GM18909 (cell line): ENCODE results near the gene LRSAM1.

ENCODE experiments used
- ATAC-seq: cut with Tn5 transposase; IDR thresholded peaks from one replicate; pipeline ENCODE4 v1.9.1; 2021; ENCODE audit warnings: mild to moderate bottlenecking; ENCODE audit not compliant: unreplicated experiment, poor library complexity

The LRSAM1 gene

DNA sequence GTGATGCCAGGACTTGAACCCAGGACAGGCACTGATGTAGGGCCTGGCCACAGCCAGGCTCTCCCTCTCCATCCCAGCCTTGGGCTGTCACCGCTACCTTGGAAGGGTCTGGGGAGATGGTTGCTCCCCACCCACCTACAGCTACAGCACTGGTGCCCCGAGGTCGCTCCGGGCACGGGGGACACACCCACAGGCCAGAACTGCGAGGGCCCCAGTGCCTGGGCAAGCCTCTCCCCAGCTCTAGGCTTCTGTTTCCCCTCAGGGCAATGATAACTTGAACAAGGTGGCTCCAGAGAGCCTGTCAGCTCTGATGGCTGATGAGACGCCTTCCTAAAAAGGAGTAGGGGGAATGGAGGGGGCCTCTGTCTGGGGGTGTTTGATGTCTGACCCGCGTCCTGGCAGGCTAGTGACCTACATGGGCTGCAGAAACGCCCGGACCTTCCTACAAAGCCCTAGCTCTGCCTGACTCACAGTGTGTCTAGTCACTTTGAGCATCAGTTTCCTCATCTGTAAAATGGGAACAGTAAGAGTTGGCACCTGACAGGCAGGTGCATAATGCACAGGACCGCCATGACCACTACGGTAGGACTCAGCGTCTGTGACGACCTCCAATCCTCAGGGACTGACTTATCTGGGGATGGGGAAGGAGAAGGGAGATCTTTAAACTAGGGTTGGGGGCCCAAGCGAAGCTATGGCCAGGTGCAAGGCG lies 76.4 kb downstream of the LRSAM1 start:
- ATAC-seq: no peak

DNA sequence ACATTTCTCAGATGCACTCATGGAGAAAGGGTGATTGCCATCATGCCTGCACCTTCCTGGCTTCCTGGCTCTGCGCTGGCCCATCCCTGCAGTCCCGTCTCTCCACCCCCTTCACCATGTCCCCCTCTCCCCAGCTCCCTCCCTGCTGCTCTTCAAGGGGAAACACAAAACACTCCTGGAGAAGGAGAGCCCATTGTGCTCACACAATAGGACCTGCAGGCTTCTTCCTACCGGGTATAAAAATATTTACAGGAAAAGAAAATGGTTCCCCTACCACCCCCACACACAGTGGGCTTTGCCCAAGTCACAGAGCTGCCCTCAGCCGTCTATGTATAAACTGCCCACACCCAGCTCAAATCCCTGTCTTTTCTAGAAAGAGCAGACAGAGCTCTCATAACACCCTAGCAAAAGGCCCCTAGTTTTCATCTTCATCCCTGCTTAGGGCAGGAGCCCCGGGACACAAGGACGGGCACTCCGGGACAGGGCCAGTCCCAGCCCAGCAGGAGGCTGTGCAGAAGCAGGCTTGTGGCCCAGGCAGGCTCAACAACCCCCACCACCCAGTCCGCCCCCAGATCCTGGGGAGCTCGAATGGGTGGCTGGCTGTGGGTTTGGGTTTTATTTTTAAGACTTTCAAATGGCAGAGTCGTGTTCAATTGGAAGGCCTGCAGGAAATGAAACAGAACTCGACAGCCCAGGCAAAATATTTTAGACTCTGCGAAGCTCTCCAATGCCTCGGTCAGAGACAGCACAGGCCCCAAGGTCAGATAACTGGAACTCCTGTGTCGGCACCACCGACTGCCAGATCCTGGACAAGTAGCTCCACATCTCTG lies 77.3 kb downstream of the LRSAM1 start:
- ATAC-seq: no peak

DNA sequence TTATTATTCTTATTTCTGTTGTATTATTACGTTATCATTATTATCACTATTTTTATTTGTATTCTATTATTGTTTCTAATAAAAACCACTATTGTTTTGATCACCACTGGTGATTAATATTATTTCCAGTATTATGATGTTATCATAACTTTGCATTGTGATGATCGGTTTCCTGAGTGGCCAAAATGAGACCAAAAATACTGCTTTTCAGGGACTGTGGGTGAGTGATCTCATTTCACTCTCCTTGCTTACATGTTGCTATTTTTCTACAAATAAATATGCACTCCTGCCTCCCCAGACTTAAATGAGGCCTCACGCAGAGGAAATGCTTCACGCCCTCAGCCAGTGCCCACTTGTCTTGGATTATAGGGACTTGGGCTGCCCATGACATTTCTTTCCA lies 78.4 kb downstream of the LRSAM1 start:
- no peak for ATAC-seq

DNA sequence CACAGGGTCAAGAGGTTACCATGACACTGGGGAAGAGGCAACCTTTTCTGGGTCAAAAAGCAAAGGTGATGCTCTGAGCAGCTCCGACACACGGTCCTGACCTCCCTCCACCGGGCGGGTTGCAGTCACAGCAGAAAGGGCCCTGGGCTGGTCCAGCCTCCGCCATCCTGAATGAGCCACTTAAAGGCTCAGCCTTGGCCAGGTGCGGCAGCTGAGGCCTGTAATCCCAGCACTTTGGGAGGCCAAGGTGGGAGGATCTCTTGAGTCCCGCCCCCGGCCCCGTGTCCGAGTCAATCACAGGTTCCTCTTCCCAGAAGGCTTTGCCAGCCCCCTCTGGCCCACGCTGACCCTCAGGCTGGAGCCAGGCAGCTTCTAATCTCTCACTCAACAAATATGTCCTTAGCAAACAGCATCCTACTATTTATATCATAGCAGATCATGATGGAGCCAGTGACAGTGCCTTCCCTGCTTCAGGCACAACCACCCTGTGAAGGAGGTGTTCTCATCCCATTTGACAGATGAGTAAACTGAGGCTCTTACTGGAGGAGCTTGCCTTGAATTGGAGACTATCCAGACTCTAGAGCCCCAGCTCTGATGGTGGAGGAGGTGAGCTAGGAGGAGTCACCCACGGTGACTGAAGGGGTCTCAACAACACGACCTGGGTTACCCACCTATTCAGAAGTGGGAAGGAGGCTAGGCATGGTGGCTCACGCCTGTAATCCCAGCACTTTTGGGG lies 79.1 kb downstream of the LRSAM1 start:
- no peak for ATAC-seq

DNA sequence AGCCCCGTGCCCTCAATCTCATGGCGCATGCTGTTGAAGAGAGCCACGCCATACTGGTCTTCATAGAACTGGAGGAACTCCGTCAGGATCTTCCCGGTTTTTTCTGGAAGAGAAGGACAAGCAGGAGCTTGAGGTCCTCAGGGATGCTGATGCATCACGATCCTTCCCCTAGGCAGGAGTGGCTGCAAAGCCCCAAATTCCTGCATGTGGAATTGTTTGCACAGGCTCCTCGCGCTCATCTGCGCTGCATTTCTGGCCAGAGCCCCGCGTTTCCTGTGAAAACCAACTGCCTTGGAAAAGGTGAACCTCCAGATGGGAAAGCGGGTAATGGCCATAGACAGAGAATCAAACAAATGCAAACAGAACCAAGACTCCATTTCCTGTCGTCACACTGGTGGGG lies 80.4 kb downstream of the LRSAM1 start:
- no peak for ATAC-seq

DNA sequence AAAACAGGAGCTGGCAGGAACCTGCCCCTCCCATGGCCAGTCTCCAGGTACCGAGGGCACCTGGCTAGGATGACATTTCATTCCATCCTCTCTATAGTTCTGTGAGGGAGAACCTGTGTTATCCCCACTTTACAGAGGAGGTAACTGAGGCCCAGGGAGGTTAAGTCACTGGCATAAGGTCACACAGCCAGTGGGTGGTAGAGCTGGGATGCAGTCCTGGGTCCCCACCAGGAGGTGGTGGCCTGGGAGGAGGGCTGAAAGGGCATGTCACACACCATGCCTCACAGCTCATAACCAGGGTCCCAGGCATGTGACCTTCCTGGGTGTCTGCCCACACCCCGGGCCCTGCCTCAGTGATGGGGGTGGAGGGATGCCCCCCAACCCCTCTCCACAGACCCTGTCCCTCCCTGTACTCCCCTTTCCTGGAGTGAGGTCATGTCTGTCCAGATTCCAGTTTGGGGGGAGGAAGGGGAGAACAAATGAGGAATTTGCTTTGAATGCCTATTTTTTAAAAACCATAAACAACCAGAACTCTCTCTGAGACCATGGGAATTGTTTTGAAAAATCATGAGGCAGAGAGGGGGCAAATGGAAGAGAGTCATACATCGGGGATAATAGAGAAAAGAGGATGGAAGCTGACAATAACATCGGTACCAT lies 83.1 kb downstream of the LRSAM1 start:
- no peak for ATAC-seq

DNA sequence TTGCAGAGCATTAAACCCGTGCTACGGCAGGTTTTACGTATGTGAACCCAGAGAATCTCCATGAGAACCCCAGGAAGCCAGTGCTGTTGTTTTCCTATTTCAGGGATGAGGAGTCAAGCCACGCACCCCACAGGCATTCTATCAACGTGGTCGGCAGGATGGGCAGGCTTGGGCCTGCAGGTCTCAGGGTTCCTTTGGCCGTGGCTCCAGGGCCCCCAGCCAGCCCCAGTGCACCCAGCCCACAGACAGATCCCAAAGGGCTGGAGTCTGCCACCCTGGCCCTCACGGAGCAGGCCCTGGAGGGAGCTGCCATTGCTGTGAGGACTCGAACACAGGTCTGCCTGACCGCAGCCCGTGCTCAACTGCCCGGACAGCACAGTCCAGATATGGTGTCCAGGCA lies 83.6 kb downstream of the LRSAM1 start:
- ATAC-seq: no peak

DNA sequence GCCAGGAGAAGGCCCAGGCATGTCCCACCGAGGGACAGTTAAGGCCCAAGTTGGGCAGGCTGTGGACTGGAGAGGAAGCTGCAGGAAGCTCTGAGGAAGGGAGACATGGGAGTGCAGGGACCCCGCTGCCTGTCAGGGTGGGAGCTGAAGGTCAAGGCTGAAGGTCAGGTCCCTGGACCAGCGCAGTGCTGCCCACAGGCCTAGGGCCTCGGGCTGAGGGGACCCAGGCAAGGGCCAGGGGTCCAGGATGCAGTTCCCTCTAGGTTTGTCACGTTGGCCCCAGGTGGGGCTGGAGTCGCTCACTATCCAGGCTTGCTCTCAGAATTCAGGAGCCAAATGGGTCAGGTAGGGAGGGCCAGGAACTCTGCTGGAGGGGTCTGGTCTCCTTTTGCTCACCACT lies 84.1 kb downstream of the LRSAM1 start:
- ATAC-seq: no peak

DNA sequence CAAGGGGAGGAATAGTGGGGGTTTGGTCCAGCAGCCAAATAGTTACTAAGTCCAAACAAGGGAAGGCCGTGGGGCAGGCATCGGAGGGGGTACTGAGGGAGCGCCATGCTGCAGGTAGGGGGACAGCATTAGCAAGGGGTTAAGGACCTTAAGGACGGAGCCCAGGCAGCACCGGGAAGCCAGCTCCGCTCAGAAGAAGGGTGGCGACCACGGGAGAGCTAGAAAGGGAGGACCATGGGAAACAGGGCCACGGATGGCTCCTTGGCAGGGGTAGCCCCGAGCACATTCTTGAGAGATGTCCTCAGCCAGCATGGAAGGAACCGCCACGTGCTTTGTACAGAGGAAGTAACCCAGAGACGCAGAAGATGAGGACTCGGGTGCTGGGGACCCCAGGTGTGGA lies 84.5 kb downstream of the LRSAM1 start:
- ATAC-seq: no peak

DNA sequence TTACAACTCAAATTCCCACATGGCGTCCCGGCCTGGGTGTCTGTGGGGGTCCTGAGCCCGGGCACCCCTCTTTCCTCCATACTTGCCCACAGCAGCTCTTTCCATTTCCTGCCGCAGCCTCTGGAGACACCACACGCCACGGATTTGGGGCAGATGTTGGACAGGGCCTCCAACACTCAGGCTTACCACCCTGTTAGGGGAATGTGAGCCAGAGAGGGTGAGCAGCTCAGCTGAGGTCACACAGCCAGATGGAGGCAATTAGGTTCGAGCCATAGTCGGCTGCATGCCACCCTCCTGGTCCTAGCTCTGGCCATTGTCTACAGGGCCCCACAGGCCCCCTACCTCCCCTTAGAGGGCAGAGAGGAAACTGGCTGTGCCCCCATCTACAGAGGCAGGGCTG lies 85.2 kb downstream of the LRSAM1 start:
- ATAC-seq: no peak

DNA sequence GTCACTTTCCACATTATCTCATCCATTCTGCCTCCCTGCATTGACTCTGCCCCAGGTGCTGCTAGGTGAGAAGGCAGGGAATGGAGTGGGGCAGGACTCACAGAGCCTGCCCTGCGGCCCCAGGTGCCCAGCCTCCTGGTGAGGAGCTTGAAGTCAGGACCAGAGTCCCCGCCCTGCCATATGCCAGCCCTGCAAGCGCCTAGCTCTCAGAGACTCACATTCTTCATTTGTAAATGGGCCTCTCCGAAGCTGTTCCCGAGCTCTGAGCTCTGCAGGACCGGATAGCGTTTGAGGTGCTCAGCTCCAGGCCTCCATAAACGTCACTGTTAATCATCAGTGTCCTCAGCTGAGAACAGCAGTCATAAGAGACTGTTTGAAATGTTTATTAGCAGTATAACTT lies 85.7 kb downstream of the LRSAM1 start:
- no peak for ATAC-seq

DNA sequence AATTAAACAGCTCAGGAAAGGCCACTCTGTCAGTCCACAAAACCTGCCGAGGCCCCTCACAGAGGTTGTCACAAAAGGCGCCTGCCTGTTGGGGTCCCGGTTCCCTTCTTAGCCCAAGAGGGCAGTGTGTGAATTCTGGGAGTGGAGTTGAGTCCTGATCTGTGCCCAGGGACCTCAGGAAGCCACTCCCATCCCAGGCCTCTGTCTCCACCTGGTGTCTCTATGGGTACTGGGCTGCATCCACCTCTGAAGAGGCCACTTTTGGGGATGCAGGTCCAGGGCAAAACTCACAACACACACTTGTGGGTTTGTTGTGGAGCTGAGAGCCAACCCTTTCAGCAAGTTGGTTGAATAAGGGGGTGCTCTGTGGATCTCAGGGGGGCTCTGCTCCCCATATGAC lies 86.5 kb downstream of the LRSAM1 start:
- ATAC-seq: no peak

DNA sequence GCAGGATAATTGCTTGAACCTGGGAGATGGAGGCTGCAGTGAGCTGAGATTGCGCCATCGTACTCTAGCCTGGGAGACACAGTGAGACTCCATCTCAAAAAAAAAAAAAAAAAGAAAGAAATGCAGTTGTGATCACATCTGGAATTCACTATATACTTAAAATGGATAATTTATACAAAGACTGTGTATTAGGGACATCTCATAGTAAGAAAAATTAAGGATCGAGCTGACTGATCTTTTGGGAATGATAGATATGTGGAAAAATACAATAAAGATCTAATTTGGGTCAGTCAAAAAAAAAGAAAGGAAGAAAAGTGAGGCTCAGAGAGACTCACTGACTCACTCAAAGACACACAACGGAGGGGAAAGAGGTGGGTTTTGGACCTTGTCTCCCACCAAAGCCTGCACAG lies 87.5 kb downstream of the LRSAM1 start:
- no peak for ATAC-seq

DNA sequence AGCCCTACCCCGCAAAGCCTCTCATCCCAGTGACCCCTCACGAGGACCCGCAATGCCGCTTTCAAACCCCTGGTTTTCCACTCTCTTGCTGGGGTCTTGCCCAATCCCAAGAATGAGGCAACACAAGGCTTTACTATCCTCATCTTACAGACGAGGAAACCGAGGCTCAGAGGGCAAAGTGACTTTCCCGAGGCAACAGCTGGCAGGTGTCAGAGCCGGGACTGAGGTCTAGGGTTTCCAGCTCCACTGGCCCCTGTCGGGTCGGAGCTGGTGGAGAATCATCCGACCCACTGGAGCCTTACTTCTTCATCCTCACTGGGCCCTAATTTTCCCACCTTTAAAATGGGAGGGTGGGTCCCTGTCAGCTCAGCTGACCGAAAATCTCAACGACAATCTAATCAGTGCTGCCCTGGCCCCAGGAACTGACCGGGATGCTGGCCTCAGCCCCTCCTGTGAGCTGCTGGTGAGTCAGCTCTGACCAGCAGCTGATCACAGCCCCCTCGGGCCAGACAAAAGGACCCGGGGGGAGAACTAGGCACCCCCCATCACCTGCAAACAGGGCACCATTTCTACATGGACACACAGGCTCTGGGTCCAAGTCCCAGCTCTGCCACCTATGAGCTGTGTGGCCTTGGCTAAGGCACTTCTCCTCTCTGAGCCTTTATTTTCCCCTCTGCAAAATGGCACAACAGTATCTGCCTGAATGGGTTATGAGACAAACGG lies 88.1 kb downstream of the LRSAM1 start:
- ATAC-seq: no peak

DNA sequence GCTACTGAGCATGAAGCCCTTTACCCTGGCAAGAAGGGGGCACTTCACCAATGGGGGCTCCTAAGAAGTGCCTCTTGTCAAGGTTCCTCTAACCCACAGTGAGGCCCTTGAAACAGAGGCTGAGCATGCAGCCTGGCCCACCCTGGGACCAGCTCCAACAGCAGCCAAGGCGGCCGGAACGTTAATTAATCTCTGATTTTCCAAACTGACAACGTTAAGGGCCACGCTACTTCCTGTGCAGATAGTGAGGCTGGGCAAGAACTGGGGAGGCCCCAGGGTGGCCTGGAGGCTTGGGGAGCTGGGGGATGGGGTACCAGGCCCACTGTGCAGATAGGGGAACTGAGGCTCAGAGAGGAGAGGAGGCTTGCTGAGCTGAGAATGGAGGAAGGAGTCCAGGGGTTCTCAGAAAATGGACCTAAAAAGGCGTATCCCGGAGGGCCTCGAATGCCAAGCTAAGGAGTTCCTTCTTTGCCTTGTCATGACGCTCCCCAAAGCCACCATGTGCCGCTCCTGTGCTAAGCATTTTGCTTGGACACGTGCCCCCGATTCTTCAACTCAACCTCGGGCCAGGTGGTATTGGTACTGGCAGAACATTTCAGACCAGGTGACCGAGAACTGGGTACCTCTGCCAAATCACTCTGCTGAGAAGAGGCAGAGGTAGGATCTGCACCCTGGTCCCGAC lies 88.8 kb downstream of the LRSAM1 start:
- no peak for ATAC-seq

DNA sequence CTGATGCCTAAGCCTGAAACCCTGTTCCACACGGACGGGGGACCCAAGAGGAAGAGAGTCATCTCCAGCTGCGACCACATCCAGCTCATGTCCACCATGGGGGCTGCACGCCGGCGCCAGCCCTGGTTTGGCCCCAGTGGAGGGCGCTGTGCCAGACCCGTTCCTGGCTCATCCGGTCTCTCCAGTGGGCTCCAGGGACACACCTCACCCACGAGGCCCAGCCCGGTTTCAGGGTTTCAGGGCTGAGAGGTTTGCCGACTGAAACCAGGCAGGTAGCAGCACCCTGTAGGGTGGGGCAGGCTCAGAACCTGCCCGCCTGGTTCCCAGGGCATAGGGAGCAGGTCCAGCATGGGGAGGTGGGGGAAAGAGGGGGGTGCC lies 89.3 kb downstream of the LRSAM1 start:
- ATAC-seq: no peak

DNA sequence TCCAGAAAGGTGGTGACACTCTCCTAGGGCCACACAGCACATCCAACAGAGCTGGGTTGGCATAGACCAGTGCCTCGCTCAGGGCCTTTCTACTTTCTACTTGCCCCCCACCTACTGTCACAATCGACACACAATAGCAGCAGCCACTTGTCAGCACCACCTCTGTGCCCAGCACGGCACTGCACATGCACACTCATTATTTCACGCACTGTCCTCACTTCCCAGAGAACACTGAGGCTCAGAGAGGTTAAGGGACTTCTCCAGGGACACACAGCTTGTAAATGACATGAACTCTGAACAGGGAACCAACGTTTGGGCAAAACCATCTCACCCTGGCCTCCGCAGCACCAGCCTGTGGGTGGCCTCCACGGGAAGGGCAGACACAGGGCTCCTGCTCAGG lies 89.9 kb downstream of the LRSAM1 start:
- no peak for ATAC-seq

DNA sequence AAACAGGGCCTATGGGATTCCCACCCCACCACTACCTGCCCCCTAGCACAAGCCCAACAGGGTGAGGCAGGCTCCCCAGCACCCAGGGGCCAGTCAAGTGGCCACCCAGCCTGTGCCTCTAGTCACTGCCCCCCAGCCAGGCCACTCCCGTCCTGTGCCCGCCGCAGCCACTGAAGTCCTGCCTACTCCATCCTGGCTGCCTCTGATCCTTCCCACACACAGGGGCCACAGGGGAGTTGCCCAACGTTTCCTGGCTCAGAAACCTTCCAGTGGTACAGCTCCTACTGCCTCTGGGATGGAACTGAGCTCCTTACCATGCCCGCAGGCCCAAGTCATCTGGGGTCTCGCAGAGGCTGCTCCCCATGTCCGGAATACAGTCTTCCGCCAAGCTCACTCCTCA lies 90.6 kb downstream of the LRSAM1 start:
- ATAC-seq: no peak

DNA sequence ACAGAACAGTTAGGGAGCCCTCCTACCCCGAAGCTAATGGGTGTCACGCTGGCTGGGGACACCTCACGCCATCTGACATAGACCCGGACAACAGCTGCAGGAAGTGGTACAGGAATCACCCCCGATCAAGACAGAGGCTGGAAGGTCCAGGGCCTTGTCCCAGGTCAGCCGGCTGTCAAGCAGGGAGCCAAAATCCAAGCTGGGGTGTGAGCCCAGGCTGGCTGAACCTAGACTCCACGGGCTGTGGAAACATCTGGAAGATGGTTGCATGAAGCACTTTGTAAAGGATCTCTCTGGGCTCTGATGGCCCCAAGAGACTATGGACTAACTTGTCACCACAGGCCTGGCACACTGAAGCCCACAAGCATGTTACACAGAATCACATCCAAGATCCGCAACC lies 91.9 kb downstream of the LRSAM1 start:
- ATAC-seq: no peak
